SK-N-SH treated with all-trans-retinoic acid at 6 μM for 48 hours (cell line): ENCODE data around the gene HSPG2.

Source experiments
- ISL1 ChIP-seq: fragments of 250-450 bp; sonication (Bioruptor Pico); IDR thresholded peaks from 2 replicates; pipeline ENCODE4 v2.1.2; 2022; ENCODE audit warnings: mild to moderate bottlenecking, moderate library complexity
- TSHZ2 ChIP-seq: fragments of 250-450 bp; sonication (Bioruptor Pico); IDR thresholded peaks from 2 replicates; pipeline ENCODE4 v1.5.0; 2020; ENCODE audit warnings: mild to moderate bottlenecking, moderate library complexity

GRCh38 chr1:21773585-21773984, 163.5 kb downstream of the HSPG2 start:
- TF ChIP-seq ISL1 (CRISPR knock-in tag) (no peak), TSHZ2 (CRISPR knock-in tag) (no peak)
